LNCAP (cell line): ENCODE results near the gene PDE12.

Experiments used
- TF ChIP-seq, protein P1 (sequence below): fragments of 450-650 bp; IDR thresholded peaks from 2 replicates; pipeline ENCODE4 v1.5.1; 2017; ENCODE audit warnings: mild to moderate bottlenecking

The PDE12 gene

DNA sequence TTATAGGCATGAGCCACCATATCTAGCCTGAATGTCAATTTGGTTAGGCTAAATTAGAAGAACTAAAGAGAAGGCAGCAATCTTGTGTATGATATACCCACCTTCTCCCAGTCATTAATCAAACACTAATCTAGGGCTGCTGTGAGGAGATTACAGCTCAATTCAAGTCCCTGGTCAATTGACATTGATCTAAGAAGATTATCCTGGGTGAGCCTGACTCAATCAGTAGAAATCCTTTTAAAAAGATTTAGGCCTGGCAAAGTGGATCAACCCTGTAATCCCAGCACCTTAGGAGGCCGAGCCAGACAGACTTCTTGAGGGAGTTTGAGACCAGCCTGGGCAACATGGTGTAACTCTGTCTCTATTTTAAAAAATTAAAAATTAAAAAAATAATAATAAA is 9.5 kb upstream of the PDE12 start:
- TF ChIP-seq, protein P1, sequence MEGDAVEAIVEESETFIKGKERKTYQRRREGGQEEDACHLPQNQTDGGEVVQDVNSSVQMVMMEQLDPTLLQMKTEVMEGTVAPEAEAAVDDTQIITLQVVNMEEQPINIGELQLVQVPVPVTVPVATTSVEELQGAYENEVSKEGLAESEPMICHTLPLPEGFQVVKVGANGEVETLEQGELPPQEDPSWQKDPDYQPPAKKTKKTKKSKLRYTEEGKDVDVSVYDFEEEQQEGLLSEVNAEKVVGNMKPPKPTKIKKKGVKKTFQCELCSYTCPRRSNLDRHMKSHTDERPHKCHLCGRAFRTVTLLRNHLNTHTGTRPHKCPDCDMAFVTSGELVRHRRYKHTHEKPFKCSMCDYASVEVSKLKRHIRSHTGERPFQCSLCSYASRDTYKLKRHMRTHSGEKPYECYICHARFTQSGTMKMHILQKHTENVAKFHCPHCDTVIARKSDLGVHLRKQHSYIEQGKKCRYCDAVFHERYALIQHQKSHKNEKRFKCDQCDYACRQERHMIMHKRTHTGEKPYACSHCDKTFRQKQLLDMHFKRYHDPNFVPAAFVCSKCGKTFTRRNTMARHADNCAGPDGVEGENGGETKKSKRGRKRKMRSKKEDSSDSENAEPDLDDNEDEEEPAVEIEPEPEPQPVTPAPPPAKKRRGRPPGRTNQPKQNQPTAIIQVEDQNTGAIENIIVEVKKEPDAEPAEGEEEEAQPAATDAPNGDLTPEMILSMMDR: no peak

DNA sequence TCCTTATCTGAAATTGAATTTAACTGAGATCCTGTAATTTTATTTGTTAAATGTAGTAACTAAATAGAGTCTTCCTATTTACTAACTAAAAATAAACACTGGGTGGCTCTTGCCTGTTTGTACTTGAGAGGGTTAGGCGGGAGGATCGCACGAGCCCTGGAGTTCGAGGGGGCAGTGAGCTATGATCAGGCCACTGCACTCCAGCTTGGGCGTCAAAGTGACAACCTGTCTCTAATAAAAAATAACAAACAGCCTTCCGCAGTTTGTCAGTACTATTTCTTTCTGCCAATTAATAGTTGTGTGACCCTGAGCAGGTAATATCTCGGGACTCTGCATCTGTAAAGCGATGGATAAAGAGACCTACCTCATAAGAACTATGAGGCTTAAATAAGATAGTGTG is 768 bp upstream of the PDE12 start:
- TF ChIP-seq, protein P1: no peak

DNA sequence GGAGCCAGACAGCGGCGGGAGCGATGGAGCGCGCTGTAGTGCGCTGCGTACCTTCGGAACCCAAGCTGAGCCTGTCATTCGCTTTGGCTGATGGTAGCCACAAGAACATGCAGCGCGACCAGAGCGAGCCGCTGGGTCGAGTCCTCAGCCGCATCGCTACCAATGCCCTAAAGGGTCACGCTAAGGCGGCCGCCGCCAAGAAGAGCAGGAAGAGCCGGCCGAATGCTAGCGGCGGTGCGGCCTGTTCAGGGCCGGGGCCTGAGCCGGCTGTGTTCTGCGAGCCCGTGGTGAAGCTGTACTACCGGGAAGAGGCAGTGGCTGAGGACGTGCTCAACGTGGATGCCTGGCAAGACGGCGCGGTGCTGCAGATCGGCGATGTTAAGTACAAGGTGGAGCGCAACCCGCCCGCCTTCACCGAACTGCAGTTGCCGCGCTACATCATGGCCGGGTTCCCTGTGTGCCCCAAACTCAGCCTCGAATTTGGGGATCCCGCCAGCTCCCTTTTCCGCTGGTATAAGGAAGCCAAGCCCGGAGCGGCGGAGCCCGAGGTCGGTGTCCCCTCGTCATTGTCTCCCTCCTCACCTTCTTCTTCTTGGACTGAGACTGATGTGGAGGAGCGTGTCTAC is 498 bp downstream of the PDE12 start:
- TF ChIP-seq, protein P1: no peak

DNA sequence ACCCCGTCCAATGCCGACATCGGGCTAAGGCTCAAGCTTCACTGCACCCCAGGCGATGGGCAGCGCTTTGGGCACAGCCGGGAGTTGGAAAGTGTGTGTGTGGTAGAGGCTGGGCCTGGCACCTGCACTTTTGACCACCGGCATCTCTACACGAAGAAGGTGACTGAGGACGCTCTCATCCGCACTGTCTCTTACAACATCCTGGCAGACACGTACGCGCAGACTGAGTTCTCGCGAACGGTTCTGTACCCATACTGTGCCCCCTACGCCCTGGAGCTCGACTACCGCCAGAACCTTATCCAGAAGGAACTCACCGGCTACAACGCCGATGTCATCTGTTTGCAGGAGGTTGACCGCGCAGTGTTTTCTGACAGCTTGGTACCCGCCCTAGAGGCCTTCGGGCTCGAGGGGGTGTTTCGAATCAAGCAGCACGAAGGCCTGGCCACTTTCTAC is 1.0 kb downstream of the PDE12 start:
- TF ChIP-seq, protein P1: no peak

DNA sequence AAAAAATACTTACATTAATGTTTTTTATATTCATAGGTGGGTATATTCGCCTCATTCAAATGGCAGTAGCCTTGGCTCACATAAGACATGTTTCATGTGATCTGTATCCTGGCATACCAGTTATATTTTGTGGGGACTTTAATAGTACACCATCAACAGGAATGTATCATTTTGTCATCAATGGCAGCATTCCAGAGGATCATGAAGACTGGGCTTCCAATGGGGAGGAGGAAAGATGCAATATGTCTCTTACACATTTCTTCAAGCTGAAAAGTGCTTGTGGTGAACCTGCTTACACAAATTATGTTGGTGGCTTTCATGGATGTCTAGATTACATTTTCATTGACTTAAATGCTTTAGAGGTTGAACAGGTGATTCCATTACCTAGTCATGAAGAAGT is 3.5 kb downstream of the PDE12 start:
- TF ChIP-seq, protein P1: no peak

DNA sequence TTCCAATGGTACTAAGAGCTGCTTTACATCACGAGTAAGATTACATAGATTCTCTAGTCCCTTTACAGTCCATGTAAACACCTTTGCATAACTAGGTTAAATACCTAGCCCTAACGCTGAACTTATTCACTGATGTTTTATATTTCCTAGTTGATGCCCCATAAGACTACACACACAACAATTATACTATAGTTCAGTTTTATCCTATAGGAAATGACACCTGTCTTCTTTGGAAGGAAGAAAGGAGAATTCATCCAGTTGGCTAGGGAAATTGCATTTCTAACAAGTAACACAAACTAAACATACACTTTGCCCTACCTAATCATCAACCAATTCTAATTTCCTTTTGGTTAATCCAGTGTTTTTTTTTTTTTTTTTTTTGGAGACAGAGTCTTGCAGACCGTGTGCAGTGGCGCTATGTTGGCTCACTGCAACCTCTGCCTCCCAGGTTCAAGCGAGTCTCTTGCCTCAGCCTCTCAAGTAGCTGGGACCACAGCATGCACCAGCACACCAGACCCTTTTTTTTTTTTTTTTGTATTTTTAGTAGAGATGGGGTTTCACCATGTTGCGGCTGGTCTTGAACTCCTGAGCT is 13.9 kb downstream of the PDE12 start:
- TF ChIP-seq, protein P1: no peak

DNA sequence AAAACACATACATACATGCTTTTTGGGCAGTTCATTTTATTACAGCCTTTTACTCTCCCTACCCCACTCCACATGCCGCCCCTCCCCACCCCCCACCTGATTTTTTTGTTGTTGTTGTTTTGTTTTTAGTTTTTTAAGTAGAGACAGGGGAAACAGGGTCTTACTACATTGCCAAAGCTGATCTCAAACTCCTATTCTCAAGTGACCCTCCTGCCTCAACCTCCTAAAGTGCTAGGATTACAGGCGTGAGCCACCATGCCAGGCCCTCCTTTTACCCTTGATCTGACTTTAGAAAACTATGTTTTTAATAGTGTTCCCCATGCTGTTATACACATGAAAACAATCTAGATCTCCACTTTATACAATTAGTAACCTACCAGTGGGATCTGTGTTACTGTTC is 14.8 kb downstream of the PDE12 start:
- TF ChIP-seq, protein P1: no peak
